Amygdala (tissue), 56 donors: ENCODE results near the gene GPR107.

Source experiments
- DNase-seq, 56 donors: peaks; one replicate each; lab custom pipeline; 2025; lab: John Stamatoyannopoulos, UW

The GPR107 gene

GRCh38 chr9:130128733-130129431 is 75.2 kb downstream of the GPR107 start:
- peak in 18 of 56 donors; percentile 5 to 48 (median 32) for DNase-seq

DNA sequence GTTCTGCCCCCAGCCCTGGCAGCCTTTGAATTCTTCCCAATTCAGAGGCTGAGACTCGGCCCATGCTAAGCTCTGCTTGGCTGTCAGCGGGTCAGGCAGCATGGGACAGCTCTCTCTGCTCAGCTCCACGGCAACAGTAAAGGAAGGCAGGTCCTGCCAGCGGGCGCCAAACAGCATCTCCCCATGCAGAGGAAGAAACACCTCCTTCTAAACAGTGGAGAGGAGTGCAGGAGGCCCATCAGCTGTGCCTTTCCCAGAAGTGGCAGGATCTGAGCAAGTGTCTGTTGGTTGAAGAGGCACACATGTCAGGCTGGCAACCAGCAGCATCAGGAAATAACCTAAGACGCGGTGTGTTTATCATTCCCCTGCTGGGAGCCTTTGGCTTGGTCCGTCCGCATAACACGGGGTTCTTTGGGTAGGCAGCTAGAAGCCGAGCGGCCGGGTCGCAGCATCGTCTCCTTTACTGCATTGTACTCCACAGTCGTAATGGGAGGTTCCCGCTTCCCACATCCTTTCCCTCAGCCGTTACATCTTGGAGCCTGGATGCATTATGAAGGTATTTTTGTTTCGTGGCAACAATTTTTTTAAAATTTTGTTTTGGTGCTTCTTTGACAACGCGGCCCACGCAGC is 75.8 kb downstream of the GPR107 start:
- peak in 7 of 56 donors; percentile 20 to 40 (median 29) for DNase-seq

- DNase-seq, result no peak
Measured at GRCh38 chr9:130132746-130133145, 79.0 kb downstream of the GPR107 start.

DNA sequence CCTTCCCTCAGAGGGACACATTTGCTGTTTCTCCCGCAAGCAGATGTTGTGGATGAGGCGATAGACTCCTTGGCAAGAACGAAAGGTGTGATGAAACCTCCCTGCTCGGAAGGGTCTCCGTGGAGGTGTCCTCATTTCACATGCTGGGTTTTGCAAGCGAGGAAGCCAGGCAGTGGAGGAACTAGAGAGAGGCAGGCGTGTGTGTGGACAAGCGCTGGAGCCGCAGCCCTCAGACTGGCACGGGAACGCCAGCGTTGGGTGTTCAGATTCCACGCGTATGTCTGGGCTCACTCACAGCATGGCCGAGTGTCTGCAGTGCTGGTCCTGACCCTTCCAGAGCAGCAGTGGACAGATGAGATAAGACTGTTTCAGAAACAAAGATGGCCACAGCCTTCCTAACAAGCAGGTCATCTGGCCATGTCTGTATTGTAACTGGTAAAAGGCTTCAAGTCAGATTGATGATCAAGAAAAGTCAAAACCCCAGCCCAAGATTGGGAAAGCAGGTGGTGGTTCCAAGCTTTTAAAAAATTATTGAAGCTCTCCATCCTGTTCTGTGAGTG is 83.5 kb downstream of the GPR107 start:
- DNase-seq, result no peak

GRCh38 chr9:130137641-130138081 is 84.0 kb downstream of the GPR107 start:
- peak in 2 of 56 donors; percentile 13 to 44 for DNase-seq

GRCh38 chr9:130138171-130138653 is 84.5 kb downstream of the GPR107 start:
- DNase-seq, result peak in 4 of 56 donors; percentile 20 to 54 (median 40)

GRCh38 chr9:130138791-130139190 is 85.1 kb downstream of the GPR107 start:
- peak in 25 of 56 donors; percentile 18 to 72 (median 44) for DNase-seq

- DNase-seq, result no peak
Measured at GRCh38 chr9:130139251-130139650, 85.5 kb downstream of the GPR107 start.

GRCh38 chr9:130140706-130141105 is 87.0 kb downstream of the GPR107 start:
- DNase-seq, result peak in 2 of 56 donors; percentile 17 to 44

- no peak for DNase-seq
Measured at GRCh38 chr9:130142056-130142455, 88.3 kb downstream of the GPR107 start.

- DNase-seq, result peak in 3 of 56 donors; percentile 10 to 21 (median 11)
Measured at GRCh38 chr9:130142641-130143040, 88.9 kb downstream of the GPR107 start.

GRCh38 chr9:130143279-130143893 is 89.7 kb downstream of the GPR107 start:
- no peak for DNase-seq

DNA sequence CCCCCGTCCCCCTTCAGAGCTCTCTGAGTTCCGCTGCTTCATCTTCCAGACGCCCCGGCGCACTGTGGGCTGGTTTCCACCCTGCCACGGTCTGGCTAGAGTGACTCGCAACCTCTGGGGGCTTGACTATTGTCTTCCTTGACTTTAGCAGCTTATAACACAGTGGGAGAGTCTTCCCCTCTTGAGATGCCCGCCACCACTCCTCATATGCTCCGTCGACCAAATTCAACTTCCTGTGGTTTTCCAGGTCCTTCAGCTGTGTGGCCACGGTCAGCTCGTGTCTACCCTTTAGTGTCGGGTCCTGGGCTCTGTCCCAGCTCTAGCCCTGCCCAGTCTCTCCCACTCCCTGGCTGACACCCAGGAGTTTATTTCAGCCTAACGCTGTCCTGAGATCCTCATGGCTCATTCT is 90.3 kb downstream of the GPR107 start:
- DNase-seq, result peak in 1 of 56 donors; percentile 34

DNA sequence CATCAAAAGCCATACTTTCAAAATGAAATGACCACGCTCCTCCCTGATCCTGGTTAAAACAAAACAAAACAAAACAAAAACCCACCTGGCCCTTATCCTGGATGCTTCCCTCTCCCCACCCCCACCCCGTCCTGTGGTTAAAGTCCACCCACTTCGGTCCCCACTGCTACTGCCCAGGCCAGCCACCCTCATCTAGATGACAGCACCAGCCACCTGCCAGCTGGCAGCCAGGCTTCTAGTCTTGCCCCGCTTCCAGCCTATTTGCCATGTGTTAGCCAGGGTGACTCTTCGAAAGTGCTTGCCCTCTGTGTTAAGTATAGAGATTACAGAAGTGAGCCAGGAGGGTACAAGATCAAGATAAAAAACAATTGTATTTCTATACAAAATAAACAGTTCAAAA is 91.0 kb downstream of the GPR107 start:
- DNase-seq, result no peak

GRCh38 chr9:130145658-130146057 is 92.0 kb downstream of the GPR107 start:
- no peak for DNase-seq

DNA sequence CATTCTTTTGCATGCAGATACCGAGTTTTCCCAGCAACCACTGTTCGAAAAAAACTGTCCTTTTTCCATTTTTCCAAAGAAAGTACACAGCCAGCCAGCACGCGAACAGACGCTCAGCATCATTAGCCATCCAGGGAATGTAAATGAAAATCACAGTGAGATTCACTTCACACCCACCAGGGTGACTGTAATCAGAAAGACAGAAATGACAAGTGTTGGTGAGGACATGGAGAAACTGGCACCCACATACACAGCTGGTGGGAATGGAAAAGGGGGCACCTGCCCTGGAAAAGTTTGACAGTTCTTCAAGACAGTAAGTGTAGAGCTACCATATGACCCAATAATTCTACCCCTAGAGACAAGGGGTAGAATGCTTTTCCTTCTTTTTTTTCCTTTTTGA is 93.5 kb downstream of the GPR107 start:
- DNase-seq, result no peak

DNA sequence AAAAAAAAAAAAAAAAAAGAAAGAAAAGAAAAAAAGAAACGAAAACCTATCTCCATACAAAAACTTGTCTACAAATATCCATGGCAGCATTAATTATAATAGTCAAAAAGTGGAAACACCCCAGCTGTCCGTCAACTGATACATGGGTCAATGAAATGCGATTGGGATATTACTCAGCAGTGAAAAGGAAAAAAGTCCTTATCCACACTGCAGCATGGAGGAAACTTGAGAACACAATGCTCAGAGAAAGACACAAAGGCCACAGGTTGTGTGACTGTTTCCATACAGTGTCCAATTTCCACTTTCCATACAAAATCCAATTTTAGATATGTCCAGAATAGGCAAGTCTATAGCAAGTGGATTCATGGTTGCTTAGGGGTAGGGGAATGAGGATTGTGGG is 94.2 kb downstream of the GPR107 start:
- DNase-seq, result no peak

GRCh38 chr9:130149031-130149430 is 95.3 kb downstream of the GPR107 start:
- no peak for DNase-seq

DNA sequence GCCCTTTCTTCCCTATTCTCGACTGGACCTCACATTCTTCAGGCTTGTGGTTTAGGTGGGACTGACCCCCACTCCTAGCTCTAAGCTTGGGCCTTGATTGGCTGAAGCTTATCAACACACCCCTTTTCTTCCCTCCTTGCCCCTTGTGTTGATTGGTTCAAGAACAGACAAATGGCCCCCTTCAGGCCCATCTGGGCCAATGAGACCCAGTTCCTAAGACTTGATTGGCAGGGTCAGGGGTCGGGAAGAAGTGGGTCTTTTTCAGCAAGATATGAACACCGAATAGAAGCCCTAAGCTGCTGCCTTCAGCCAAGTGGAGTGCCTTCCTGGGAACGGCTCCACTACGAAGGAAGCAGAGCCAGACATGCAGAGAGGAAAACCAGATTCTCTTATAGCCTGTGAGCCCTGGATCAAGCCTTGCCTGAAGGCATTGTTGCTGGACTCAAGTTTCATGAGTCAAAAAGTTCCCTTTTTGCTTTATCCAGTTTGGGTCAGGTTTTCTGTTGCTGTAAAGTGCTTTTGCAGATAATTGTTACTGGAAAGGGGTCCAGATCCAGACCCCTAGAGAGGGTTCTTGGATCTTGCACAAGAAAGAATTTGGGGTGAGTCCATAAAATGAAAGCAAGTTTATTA is 96.1 kb downstream of the GPR107 start:
- DNase-seq, result no peak

DNA sequence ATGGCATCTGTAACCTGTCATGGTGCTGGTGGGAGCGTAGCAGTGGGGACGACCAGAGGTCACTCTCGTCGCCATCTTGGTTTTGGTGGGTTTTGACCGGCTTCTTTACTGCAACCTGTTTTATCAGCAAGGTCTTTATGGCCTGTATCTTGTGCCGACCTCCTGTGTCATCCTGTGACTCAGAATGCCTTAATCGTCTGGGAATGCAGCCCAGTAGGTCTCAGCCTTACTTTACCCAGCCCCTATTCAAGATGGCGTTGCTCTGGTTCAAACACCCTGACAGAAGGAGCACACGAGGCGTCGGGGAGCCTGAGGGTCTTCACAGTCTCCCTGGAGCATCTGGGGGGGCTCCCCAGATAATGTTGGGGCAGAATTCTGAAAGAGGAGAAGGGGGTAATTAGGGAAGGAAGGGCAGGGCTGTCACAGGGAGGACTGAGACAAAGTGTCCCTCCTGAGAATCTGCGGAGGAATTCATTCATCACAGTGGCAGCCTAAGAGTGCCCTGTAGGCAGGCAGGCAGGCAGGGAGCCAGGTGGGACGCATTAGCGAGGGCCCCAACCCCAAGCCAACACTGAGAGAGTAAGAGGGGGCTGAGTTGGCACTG is 97.2 kb downstream of the GPR107 start:
- DNase-seq, result no peak
